HG03442 (cell line): Measurements from ENCODE around the gene WASHC4.

Experiments
- ATAC-seq: cut with Tn5 transposase; IDR thresholded peaks from one replicate; pipeline ENCODE4 v1.9.1; 2021; ENCODE audit warnings: mild to moderate bottlenecking, moderate library complexity; ENCODE audit not compliant: unreplicated experiment

The WASHC4 gene

DNA sequence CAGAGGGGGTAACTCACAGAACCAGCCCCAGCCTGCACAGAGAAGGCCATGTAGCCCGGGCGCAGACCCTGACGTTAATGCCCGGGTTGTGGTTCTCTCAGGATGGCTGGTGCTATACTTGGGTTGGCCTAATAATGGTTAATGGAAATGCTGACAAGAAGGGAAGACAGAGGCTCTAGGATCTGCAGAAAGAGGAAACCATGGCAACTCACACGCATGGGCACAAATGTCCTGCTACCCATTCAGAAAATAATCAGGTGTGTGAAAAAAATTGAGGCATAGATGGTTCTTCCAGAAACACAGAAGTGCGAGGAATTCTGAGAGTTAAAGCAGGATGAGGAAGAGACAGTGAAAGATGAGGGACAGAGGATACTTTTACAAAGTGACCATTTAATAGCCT is 94.7 kb downstream of the WASHC4 start:
- ATAC-seq, result no peak

DNA sequence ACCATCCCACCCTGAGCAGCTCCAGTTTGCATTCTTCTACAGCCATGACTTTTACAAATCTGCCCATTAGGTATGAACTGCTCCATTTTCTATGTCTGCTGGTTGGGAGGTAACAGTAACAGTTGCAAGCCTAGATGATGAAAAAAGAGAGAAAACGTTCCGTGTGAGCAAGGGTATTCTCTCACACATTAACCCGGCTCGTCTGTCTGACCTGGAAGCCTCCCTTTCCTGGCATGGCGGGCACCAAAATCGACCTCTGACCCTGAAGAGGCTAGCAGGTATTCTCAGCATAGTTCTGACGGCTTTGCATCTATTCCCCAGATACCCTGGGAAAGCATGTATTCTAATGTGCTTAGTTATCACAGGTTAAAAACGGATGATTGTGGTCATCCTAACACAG is 96.6 kb downstream of the WASHC4 start:
- ATAC-seq, result no peak

GRCh38 chr12:105204916-105205315 is 97.4 kb downstream of the WASHC4 start:
- ATAC-seq, result no peak

- no peak for ATAC-seq
Measured at GRCh38 chr12:105205322-105206048, 98.0 kb downstream of the WASHC4 start.

DNA sequence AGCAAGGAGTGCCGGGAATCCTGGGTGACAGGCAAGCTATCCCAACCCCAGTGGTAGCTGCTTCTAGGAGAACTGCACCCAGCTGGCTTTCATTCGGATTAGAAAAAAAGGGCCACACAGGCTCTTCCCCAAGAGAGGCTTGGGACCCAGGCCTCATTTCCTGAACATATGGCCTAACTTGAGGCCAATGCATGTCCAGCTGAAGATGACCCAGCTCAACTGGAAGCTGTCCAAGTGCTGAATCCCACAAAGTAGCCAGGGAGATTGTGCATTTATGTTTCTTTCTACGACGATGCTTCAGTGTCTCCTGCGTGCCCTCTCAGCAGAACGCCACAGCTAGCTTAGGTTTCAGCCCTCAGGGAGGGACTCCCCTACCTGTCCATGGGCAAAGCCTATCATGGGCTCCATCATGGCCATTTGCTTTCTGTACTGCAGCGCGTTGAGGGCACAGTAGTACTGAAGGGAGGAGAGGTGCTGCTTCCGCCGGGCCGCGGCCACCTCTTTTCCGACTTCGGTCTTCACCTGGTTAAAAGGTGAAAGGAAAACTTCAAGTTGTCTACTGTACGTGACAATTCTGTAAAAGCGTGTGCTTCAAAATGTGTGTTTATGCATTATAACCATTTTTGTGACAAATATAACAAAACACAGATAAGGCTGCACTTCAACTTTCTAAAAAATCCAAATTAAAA is 99.3 kb downstream of the WASHC4 start:
- ATAC-seq, result no peak

DNA sequence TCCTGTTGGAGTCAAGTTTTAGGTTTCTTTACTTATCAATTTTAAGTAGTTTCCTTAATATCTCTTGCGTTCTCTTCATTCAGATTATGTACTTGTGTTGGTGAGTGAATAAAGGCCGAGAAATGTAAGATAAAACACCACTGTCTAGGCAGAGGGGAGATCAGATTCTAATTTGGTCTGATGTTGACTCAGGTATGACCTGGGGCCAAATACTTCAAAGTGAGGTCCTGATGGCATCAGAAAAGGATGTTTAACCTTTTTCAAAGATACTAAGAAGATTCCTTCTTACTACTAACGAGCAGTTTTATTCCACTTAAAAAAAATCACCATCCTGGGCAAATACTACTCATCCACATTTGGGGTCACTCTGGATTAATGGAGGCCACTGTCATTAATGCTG is 101.6 kb downstream of the WASHC4 start:
- ATAC-seq, result no peak

DNA sequence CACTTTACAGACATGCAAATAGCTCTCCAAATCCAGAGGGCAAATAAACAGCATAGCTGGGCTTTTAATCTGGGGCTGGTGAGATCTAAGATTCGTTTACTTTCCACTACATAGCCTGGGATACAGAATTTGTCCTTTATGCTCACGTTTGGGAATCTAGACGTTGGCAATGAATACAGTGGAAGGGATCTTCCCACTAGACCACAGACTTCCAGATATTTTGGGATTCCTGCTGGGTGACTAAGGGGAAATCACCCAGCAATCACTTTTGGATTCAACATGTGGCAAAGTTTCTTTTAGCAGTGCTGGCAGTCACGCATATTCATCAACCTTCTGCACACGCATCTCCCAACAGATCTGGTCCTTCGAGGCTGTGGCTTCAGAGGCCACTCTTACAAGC is 104.9 kb downstream of the WASHC4 start:
- ATAC-seq, result no peak

GRCh38 chr12:105214148-105214547 is 106.6 kb downstream of the WASHC4 start:
- no peak for ATAC-seq

- no peak for ATAC-seq
Measured at GRCh38 chr12:105214670-105215375, 107.3 kb downstream of the WASHC4 start.

DNA sequence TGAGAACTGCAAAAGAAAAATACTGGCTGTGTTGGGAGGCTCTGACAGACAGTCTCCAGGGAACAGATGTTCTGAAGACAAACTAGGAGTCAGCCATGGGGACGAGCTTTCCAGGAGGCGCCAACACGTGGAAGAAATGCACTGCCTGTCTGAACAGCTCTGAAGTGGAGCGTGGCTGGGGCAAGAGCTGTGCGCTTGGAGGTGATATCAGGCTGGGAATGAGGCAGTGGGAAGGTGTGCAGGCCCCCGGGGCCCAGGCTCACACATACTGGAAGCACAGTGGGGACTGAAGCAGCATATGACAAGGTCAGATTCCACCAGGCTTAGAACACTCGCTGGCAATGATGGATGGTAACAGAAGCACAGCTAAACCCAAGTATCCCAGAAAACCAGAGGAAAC is 110.9 kb downstream of the WASHC4 start:
- ATAC-seq, result no peak
